ENCODE data around the gene SYTL4. TPM values are rescaled to one million over a fixed set of nuclear protein-coding genes. Genes with fewer than 3 reads are reported as not detected.

Gene SYTL4
- total RNA-seq, 1 donor from 2014 or later: 2.1 TPM

DNA sequence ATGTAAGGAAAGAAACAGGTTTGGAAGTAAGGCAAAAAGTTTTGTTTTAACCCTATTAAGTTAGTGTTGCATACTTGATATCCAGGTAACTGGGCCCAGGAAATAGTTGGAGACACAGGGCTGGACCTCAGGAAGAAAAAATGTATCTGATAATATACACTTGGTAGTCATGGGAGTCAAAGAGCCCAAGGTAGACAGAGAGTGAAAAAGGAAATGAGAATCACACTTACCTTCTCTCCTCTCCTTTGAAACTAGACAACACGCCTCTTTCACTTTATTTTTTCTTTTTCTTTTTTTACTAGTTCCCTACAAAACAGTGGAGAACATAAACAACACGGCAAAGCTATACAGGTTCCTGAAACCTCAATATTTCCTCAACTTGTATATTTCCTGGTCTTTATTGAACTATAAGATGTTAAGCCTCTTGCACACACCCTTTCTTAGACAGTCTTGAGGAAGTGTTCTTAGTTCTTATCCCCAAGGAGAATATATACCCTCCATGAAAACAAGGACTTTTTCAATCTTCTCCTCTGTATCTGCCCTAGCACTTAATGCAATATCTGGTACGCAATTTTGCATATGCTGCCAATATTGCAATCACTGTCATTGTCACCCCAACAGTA, 27.2 kb downstream of the SYTL4 start:
- DNase-seq: no peak
- Histone ChIP-seq H3K36me3 (peaks cover 5% of the 10 kb centered on the region), H3K4me3 (no peak overlapping the region), H3K9me3 (replicated peaks) (no peaks in the 10 kb centered on the region), H3K4me1 (no peaks in the 10 kb centered on the region), H3K27me3 (ENCODE audit: low read depth) (no peaks in the 10 kb centered on the region), H3K27ac (replicated peaks) (no peak overlapping the region)
- intact Hi-C loops (cut with micrococcal nuclease): no loop called here
- TF ChIP-seq, protein P1, sequence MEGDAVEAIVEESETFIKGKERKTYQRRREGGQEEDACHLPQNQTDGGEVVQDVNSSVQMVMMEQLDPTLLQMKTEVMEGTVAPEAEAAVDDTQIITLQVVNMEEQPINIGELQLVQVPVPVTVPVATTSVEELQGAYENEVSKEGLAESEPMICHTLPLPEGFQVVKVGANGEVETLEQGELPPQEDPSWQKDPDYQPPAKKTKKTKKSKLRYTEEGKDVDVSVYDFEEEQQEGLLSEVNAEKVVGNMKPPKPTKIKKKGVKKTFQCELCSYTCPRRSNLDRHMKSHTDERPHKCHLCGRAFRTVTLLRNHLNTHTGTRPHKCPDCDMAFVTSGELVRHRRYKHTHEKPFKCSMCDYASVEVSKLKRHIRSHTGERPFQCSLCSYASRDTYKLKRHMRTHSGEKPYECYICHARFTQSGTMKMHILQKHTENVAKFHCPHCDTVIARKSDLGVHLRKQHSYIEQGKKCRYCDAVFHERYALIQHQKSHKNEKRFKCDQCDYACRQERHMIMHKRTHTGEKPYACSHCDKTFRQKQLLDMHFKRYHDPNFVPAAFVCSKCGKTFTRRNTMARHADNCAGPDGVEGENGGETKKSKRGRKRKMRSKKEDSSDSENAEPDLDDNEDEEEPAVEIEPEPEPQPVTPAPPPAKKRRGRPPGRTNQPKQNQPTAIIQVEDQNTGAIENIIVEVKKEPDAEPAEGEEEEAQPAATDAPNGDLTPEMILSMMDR (IDR thresholded peaks at IDR 0.05; ENCODE audit: borderline replicate concordance): no peak

DNA sequence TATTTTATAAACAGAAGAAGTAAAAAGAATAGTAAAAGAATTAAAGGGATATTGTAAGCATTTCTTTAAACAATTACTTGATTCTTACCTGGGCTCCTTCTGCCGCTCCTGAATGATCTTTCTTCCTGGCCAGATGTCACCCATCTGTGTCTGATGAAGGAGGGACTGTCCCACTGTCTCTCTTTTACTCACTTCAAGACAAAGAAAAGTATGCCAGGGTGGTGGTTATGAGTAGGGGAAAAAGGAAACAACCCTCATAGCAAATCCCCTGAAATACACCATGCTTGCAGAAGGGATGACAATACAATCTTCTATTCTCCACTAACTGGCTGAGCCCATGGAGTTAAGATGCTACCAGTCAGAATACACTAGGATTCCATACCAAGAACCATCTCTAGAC, 31.1 kb downstream of the SYTL4 start:
- Histone ChIP-seq H3K4me1 (no peaks in the 10 kb centered on the region), H3K4me3 (no peak overlapping the region), H3K27me3 (ENCODE audit: low read depth) (no peaks in the 10 kb centered on the region), H3K36me3 (peaks cover 5% of the 10 kb centered on the region), H3K9me3 (replicated peaks) (no peaks in the 10 kb centered on the region), H3K27ac (replicated peaks) (no peak overlapping the region)
- intact Hi-C loops (cut with micrococcal nuclease): no loop called here
- TF ChIP-seq, protein P1 (IDR thresholded peaks at IDR 0.05; ENCODE audit: borderline replicate concordance): no peak
- DNase-seq: no peak

DNA sequence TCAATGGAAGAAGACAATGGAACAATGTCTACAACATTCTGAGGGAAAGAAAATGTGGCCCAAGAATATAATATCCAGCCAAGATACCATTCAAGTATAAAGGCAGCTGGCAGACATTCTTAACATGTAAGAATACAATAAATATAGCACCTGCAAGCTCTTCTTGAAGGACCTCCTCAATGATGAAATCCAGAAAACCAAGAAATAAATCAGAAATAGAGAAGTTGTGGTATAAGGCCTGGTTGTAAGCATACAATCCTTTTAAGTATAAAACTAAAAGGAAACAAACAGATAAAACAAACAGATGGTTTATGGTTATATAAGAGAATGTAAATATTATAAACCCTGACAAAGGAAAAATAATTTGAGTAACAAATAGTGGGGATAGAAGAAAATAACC, 33.4 kb downstream of the SYTL4 start:
- no peak for DNase-seq
- Histone ChIP-seq H3K27me3 (ENCODE audit: low read depth) (no peaks in the 10 kb centered on the region), H3K9me3 (replicated peaks) (no peaks in the 10 kb centered on the region), H3K27ac (replicated peaks) (no peak overlapping the region), H3K4me1 (no peaks in the 10 kb centered on the region), H3K36me3 (peaks cover 5% of the 10 kb centered on the region), H3K4me3 (no peak overlapping the region)
- TF ChIP-seq, protein P1 (IDR thresholded peaks at IDR 0.05; ENCODE audit: borderline replicate concordance): no peak
- intact Hi-C loops (cut with micrococcal nuclease): no loop called here

DNA sequence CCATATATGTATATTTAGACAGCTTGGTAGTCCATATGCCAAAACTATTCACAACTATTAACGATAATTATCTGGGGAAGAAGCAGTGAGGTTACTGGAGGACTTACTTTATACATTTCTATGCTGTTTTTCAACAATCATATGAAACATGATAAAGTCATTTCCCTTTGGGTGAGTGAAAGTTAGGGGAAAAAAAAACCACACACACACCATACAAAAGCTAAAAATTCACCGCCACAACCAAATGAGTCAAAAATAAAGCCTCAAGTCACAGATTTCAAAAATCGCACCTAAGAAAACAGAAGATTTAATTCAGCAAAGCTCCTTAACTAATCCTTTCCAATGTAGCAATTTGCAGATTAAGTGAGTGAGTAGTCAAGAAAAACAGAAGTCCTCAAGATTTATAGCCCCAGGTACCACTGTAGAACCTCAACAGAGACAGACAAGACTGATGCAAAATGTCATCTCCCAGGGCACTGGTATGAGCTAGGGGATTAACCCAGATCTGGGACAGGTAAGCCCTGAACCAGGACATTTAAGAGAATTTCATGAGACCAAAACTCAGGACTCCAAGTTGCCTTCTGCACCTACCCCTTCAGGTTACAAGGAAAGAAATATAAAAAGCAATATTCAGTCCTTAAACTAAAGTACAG, 35.1 kb downstream of the SYTL4 start:
- intact Hi-C loops (cut with micrococcal nuclease): no loop called here
- H3K9me3 ChIP-seq (replicated peaks): no peaks in the 10 kb centered on the region
- TF ChIP-seq, protein P1 (IDR thresholded peaks at IDR 0.05; ENCODE audit: borderline replicate concordance): no peak
- H3K27ac ChIP-seq (replicated peaks): no peak overlapping the region
- no peak overlapping the region for H3K4me3 ChIP-seq
- no peak for DNase-seq
- no peaks in the 10 kb centered on the region for H3K4me1 ChIP-seq
- H3K27me3 ChIP-seq (ENCODE audit: low read depth): no peaks in the 10 kb centered on the region
- H3K36me3 ChIP-seq: peaks cover 5% of the 10 kb centered on the region

DNA sequence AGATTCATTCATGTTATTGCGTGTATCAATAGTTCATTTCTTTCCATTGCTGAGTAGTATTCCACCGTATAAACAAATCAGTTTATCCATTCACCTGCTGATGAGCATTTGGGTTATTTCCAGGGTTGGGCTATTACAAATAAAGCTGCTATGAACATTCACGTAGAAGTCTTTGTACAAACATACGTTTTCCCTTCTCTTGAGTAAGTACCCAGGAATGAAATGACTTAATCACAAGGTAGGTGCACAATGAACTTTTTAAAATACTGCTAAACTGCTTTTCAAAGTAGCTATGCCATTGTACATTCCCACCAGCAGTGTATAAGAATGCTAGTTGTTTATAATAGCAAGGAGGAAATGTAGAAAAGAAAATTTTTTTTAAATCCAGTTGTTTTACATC, 35.9 kb downstream of the SYTL4 start:
- Histone ChIP-seq H3K4me3 (no peak overlapping the region), H3K4me1 (no peaks in the 10 kb centered on the region), H3K27me3 (ENCODE audit: low read depth) (no peaks in the 10 kb centered on the region), H3K9me3 (replicated peaks) (no peaks in the 10 kb centered on the region), H3K36me3 (no peaks in the 10 kb centered on the region), H3K27ac (replicated peaks) (no peak overlapping the region)
- DNase-seq: no peak
- TF ChIP-seq, protein P1 (IDR thresholded peaks at IDR 0.05; ENCODE audit: borderline replicate concordance): no peak
- intact Hi-C loops (cut with micrococcal nuclease): no loop called here

Measured in left ventricle myocardium inferior (tissue), 1 donor.